ENCODE measurements around the gene PIP5K1B. TPM values are rescaled to one million over a fixed set of nuclear protein-coding genes. Genes with fewer than 3 reads are reported as not detected.

PIP5K1B gene
- total RNA-seq, 1 donor from 2014 or later = 0.87 TPM

DNA sequence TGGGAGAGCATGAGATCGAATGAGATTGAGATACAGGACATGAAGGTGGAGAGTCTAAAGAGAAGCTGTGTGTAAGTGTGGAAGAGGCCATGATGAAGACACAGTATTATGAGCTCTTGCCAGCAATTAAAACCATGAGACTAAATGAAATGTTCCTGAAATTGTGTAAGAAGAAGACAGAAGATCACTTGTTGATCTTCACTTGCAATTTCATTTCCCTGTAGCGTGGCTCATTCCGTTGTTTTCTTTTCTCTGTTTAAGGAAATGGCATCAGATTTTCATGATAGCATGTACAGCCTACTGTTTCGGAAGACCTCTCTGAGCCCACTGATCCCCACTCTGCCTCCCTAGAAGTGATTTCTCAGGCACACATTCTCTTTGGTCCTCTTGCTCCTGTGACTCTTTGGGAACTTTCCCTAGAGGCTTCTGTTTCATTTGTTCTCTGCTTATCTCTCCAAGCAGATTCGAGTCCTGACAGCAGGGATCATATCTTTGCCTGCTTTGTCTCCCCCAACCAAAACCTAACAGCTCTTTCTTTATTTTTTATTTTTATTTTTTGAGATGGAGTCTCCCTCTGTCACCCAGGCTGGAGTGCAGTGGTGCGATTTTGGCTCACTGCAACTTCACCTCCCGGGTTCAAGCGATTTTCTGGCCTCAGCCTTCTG lies 16.8 kb downstream of the PIP5K1B start:
- Mint-ChIP-seq H3K9me3 (peaks cover 7% of the 10 kb centered on the region), H3K27ac (no peak overlapping the region), H3K4me3 (no peak overlapping the region), H3K4me1 (no peaks in the 10 kb centered on the region), H3K36me3 (peaks cover 1% of the 10 kb centered on the region), H3K27me3 (ENCODE audit: low read depth) (peaks cover 8% of the 10 kb centered on the region)
- TF ChIP-seq, protein P1, sequence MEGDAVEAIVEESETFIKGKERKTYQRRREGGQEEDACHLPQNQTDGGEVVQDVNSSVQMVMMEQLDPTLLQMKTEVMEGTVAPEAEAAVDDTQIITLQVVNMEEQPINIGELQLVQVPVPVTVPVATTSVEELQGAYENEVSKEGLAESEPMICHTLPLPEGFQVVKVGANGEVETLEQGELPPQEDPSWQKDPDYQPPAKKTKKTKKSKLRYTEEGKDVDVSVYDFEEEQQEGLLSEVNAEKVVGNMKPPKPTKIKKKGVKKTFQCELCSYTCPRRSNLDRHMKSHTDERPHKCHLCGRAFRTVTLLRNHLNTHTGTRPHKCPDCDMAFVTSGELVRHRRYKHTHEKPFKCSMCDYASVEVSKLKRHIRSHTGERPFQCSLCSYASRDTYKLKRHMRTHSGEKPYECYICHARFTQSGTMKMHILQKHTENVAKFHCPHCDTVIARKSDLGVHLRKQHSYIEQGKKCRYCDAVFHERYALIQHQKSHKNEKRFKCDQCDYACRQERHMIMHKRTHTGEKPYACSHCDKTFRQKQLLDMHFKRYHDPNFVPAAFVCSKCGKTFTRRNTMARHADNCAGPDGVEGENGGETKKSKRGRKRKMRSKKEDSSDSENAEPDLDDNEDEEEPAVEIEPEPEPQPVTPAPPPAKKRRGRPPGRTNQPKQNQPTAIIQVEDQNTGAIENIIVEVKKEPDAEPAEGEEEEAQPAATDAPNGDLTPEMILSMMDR (IDR thresholded peaks at IDR 0.05; ENCODE audit: unreplicated experiment) = no peak
- no peak for DNase-seq (ENCODE audit: low spot score in 2 of 2, unreplicated experiment in 2 of 2)

- H3K27ac Mint-ChIP-seq = no peak overlapping the region
- H3K4me1 Mint-ChIP-seq = no peaks in the 10 kb centered on the region
- no peaks in the 10 kb centered on the region for H3K27me3 Mint-ChIP-seq (ENCODE audit: low read depth)
- peaks cover 7% of the 10 kb centered on the region for H3K9me3 Mint-ChIP-seq
- TF ChIP-seq, protein P1 (IDR thresholded peaks at IDR 0.05; ENCODE audit: unreplicated experiment) = no peak
- H3K36me3 Mint-ChIP-seq = peaks cover 1% of the 10 kb centered on the region
- no peak overlapping the region for H3K4me3 Mint-ChIP-seq
- no peak for DNase-seq (ENCODE audit: low spot score in 2 of 2, unreplicated experiment in 2 of 2)
Measured at GRCh38 chr9:68725070-68725469, 20.0 kb downstream of the PIP5K1B start.

- H3K27ac Mint-ChIP-seq = no peak overlapping the region
- peaks cover 7% of the 10 kb centered on the region for H3K9me3 Mint-ChIP-seq
- no peaks in the 10 kb centered on the region for H3K4me1 Mint-ChIP-seq
- TF ChIP-seq, protein P1 (IDR thresholded peaks at IDR 0.05; ENCODE audit: unreplicated experiment) = no peak
- H3K4me3 Mint-ChIP-seq = no peak overlapping the region
- H3K36me3 Mint-ChIP-seq = peaks cover 1% of the 10 kb centered on the region
- peaks cover 3% of the 10 kb centered on the region for H3K27me3 Mint-ChIP-seq (ENCODE audit: low read depth)
- DNase-seq (ENCODE audit: low spot score in 2 of 2, unreplicated experiment in 2 of 2) = no peak
Measured at GRCh38 chr9:68726489-68726888, 21.4 kb downstream of the PIP5K1B start.

- H3K27me3 Mint-ChIP-seq (ENCODE audit: low read depth) = peaks cover 10% of the 10 kb centered on the region
- no peak overlapping the region for H3K4me3 Mint-ChIP-seq
- H3K4me1 Mint-ChIP-seq = no peaks in the 10 kb centered on the region
- H3K36me3 Mint-ChIP-seq = peaks cover 1% of the 10 kb centered on the region
- TF ChIP-seq, protein P1 (IDR thresholded peaks at IDR 0.05; ENCODE audit: unreplicated experiment) = no peak
- H3K9me3 Mint-ChIP-seq = peaks cover 7% of the 10 kb centered on the region
- no peak for DNase-seq (ENCODE audit: low spot score in 2 of 2, unreplicated experiment in 2 of 2)
- H3K27ac Mint-ChIP-seq = no peak overlapping the region
Measured at GRCh38 chr9:68727636-68728035, 22.6 kb downstream of the PIP5K1B start.

DNA sequence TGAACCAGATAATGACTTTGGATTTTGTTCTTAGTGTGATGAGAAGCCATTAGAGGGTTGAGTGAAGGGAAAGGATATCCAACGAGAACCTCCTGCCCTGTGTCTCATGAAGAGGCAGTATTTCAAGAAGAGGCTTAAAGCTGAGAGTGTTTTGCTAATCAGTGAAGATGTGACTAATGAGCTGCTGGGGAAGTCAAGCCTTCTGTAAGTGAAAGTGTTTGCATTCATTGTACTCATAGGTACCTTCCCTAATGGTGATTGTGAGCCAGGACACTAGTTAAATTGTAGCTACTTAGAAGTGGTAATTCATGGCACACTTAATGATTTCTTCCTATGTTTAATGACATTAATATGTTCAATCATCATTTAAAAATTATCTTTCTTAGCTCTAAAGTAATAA lies 23.7 kb downstream of the PIP5K1B start:
- no peak for DNase-seq (ENCODE audit: low spot score in 2 of 2, unreplicated experiment in 2 of 2)
- TF ChIP-seq, protein P1 (IDR thresholded peaks at IDR 0.05; ENCODE audit: unreplicated experiment) = no peak
- H3K27ac Mint-ChIP-seq = no peak overlapping the region
- no peaks in the 10 kb centered on the region for H3K4me1 Mint-ChIP-seq
- H3K36me3 Mint-ChIP-seq = peaks cover 1% of the 10 kb centered on the region
- peaks cover 3% of the 10 kb centered on the region for H3K9me3 Mint-ChIP-seq
- H3K27me3 Mint-ChIP-seq (ENCODE audit: low read depth) = peaks cover 12% of the 10 kb centered on the region
- H3K4me3 Mint-ChIP-seq = no peak overlapping the region

All from mesothelial cell of epicardium (in vitro differentiated cells).